HG02798 (cell line): ENCODE results near the gene OTC.
A peak's percentile ranks its signal among the peaks of the same experiment; 100 is the strongest.

Experiments
- ATAC-seq: cut with Tn5 transposase; IDR thresholded peaks from one replicate; pipeline ENCODE4 v1.9.1; 2021; ENCODE audit warnings: mild to moderate bottlenecking; ENCODE audit not compliant: unreplicated experiment, poor library complexity

Gene OTC

GRCh38 chrX:38352362-38352761 is at the start of gene OTC:
TSS of gene OTC (plus strand) at chrX:38352604. CDS start at chrX:38352697, 93 bp downstream.
- no peak for ATAC-seq

- no peak for ATAC-seq
Observed at GRCh38 chrX:38304010-38304409, 48.4 kb upstream of the OTC start.

- ATAC-seq, result no peak
Observed at GRCh38 chrX:38305971-38306370, 46.4 kb upstream of the OTC start.

- ATAC-seq, result no peak
Observed at GRCh38 chrX:38311743-38312142, 40.7 kb upstream of the OTC start.

GRCh38 chrX:38312436-38312835 is 40.0 kb upstream of the OTC start:
- no peak for ATAC-seq

- no peak for ATAC-seq
Observed at GRCh38 chrX:38313190-38313589, 39.2 kb upstream of the OTC start.

GRCh38 chrX:38315186-38315585 is 37.2 kb upstream of the OTC start:
- ATAC-seq, result no peak

GRCh38 chrX:38318196-38318595 is 34.2 kb upstream of the OTC start:
- ATAC-seq, result no peak

- no peak for ATAC-seq
Observed at GRCh38 chrX:38318606-38319005, 33.8 kb upstream of the OTC start.

GRCh38 chrX:38320819-38321218 is 31.6 kb upstream of the OTC start:
- no peak for ATAC-seq

- ATAC-seq, result no peak
Observed at GRCh38 chrX:38326086-38326485, 26.3 kb upstream of the OTC start.

GRCh38 chrX:38327007-38327774 is 25.2 kb upstream of the OTC start, which contains the start of gene RPGR:
TSS of gene RPGR (minus strand) at chrX:38327509. CDS start at chrX:38327367, 142 bp downstream.
- peak; percentile 98 for ATAC-seq

- ATAC-seq, result no peak
Observed at GRCh38 chrX:38327775-38328081, 24.7 kb upstream of the OTC start.

GRCh38 chrX:38332505-38332904 is 19.9 kb upstream of the OTC start:
- peak; percentile 61 for ATAC-seq

GRCh38 chrX:38335382-38335781 is 17.0 kb upstream of the OTC start:
- ATAC-seq, result no peak

- no peak for ATAC-seq
Observed at GRCh38 chrX:38336538-38337240, 15.7 kb upstream of the OTC start.

- no peak for ATAC-seq
Observed at GRCh38 chrX:38341442-38341841, 11.0 kb upstream of the OTC start.

GRCh38 chrX:38342853-38343778 is 9.3 kb upstream of the OTC start:
- ATAC-seq, result no peak

- no peak for ATAC-seq
Observed at GRCh38 chrX:38346150-38346549, 6.3 kb upstream of the OTC start.

GRCh38 chrX:38347136-38347535 is 5.3 kb upstream of the OTC start:
- ATAC-seq, result peak; percentile 35

GRCh38 chrX:38351346-38351745 is 1.1 kb upstream of the OTC start:
- ATAC-seq, result no peak
